Cardiac septum (tissue), 1 donor: ENCODE results near the gene DIAPH3. TPM values are rescaled to one million over a fixed set of nuclear protein-coding genes. Genes with fewer than 3 reads are reported as not detected.

Source experiments
- DNase-seq: peaks from one replicate; pipeline ENCODE4 v3.0.0-alpha.2; 2020; ENCODE audit warnings: low spot score
- intact Hi-C: fragments of 100-400 bp; cut with DNase I; formaldehyde crosslinking; loops from one replicate; pipeline ENCODE4 v1.14.0; 2022
- total RNA-seq: library from RNA; stranded (reverse); fragmentation: NEBNext Ultra II Directional; extraction: Animal tissue kit (Norgen Biotek cat#: 25700); gene quantifications from one replicate; pipeline ENCODE4 v1.2.1, GENCODE V29; 2021
- donor health status: DM: no; HTN: no; CAD: no.

DIAPH3 gene
- total RNA-seq, 1 donor from 2014 or later: 0.38 TPM

DNA sequence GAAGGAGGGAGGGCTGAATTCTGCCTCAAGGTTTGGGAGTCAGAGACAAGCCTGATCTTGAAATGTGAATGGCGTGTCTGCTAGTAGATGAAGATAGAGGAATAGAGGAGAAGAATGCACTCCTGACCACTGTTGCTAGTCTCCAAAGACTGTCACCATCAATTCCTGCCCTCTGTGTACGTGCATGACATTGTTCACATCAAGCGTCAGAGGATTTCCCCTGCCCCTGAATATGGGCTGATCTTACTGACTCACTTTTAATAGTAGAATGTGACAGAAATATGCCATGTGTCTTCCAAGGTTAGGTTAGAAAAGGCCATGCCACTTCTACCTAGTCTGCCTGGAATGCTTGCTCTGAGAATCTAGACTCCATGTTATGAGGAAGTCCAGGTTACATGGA, 538.6 kb downstream of the DIAPH3 start:
- DNase-seq: no peak
- intact Hi-C loops: no loop called here

GRCh38 chr13:59623206-59623915, 540.4 kb downstream of the DIAPH3 start:
- no peak for DNase-seq
- intact Hi-C loops: no loop called here

DNA sequence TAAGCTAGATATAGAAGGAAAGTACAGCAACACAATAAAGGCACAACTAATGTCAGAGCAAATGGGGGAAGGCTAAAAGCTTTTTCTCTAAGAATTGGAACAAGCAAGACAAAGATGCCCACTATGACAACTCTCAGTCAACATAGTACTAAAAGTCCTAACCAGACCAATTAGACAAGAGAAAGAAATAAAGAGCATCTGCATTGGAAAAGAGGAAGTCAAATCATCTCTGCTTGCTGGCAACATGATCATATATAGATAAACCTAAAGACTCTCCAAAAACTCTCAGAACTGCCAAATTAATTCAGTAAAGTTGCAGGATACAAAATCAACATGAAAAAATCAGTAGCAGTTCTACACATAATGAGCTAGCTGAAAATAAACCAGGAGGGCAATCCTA, 542.0 kb downstream of the DIAPH3 start:
- DNase-seq: no peak
- intact Hi-C loops: no loop called here

Other genes starting within 250 kb of the DIAPH3 start
- gene TDRD3, start 233.3 kb upstream of the DIAPH3 start, total RNA-seq: 47.8 TPM